K562 (cell line): ENCODE results near the gene NUP107. TPM values are rescaled to one million over a fixed set of nuclear protein-coding genes. Genes with fewer than 3 reads are reported as not detected.

ENCODE experiments used
- ATAC-seq: fragments of 200-7000 bp; cut with Tn5 transposase; 3 replicates; pipeline ENCODE4 v1.9.1; 2020; ENCODE audit warnings: moderate library complexity
- BruUV-seq: library from RNA; stranded (reverse); fragments of 400-500 nt; replicated peaks from 2 replicates; lab custom pipeline; 2021; lab: Mats Ljungman, UMichigan
- CTCF ChIA-PET: fragments of 300-600 bp; formaldehyde crosslinking; extraction: SDS; loops from one replicate; lab custom pipeline; 2021; ENCODE audit warnings: low intra/inter-chr PET ratio; lab: Yijun Ruan, JAX
- POLR2A ChIA-PET: fragments of 300-600, 350-650 bp; sonication (Branson Sonifier 250); formaldehyde crosslinking; extraction: SDS; loops from one replicate; lab custom pipeline; 2021; ENCODE audit warnings: antibody characterized with exemption, inconsistent platforms; lab: Yijun Ruan, JAX
- DNase-seq, 4 experiments: peaks; one replicate each; pipeline versions ENCODE4 v3.0.0 to v3.0.0-alpha.2; 2011 to 2018; ENCODE audit warnings: low spot score in 3 of 4, mixed read lengths in 3 of 4; ENCODE audit errors: extremely low read depth in 1 of 4
- FAIRE-seq: peaks from 2 replicates; lab custom pipeline; 2011; peaks lifted over from hg19 to GRCh38; lab: Jason Lieb, UNC
- H2AFZ ChIP-seq: 2 replicates; pipeline ENCODE4 v1.6.0; 2011; ENCODE audit warnings: low read depth, low read length, control low read depth, inconsistent platforms
- H3K27ac ChIP-seq: fragments of 200-600 bp; 3 replicates; pipeline ENCODE4 v1.8.0; 2011; ENCODE audit warnings: low read depth, mild to moderate bottlenecking, control low read depth, inconsistent platforms, low read length, moderate library complexity, mixed read lengths; ENCODE audit errors: extremely low read depth
- H3K27me3 ChIP-seq, 2 experiments: fragments of 300-600 bp in 1 of 2; 2 replicates in 1 of 2; 3 replicates in 1 of 2; pipeline versions ENCODE4 v1.6.0 to v1.8.0; 2011; ENCODE audit warnings: inconsistent platforms in 2 of 2, low read length in 2 of 2, mild to moderate bottlenecking in 1 of 2, mixed read lengths in 1 of 2, moderate library complexity in 1 of 2; ENCODE audit not compliant: control insufficient read depth in 2 of 2, insufficient read depth in 2 of 2
- H3K36me3 ChIP-seq: fragments of 300-600 bp; 3 replicates; pipeline ENCODE4 v1.8.0; 2011; ENCODE audit warnings: mild to moderate bottlenecking, low read length, inconsistent platforms; ENCODE audit not compliant: control insufficient read depth, insufficient read depth
- H3K4me1 ChIP-seq, 2 experiments: fragments of 200-600 bp in 1 of 2; replicated peaks in 1 of 2; 2 replicates in 1 of 2; 3 replicates in 1 of 2; pipeline versions ENCODE4 v1.5.1 to v1.8.0; 2011; ENCODE audit warnings: inconsistent platforms in 2 of 2, low read length in 2 of 2, mild to moderate bottlenecking in 1 of 2, mixed read lengths in 1 of 2, moderate library complexity in 1 of 2; ENCODE audit not compliant: control insufficient read depth in 2 of 2, insufficient read depth in 2 of 2
- H3K4me2 ChIP-seq: 2 replicates; pipeline ENCODE4 v1.6.1; 2011; ENCODE audit warnings: low read length, control low read depth, inconsistent platforms, mixed read lengths; ENCODE audit not compliant: insufficient read depth
- H3K4me3 ChIP-seq: fragments of 200-600 bp; sonication (generic), shearing (Covaris generic); 2 replicates; pipeline ENCODE4 v1.5.1; 2016; ENCODE audit warnings: control low read depth, inconsistent platforms
- H3K79me2 ChIP-seq: fragments of 200-600 bp; 3 replicates; pipeline ENCODE4 v1.8.0; 2011; ENCODE audit warnings: low read length, inconsistent platforms; ENCODE audit not compliant: control insufficient read depth, insufficient read depth
- H3K9ac ChIP-seq, 2 experiments: 2 replicates each; pipeline versions ENCODE4 v1.6.0 to v1.6.1; 2011; ENCODE audit warnings: low read depth in 2 of 2, low read length in 2 of 2, control low read depth in 1 of 2, inconsistent platforms in 1 of 2, mild to moderate bottlenecking in 1 of 2, mixed read lengths in 1 of 2; ENCODE audit not compliant: insufficient read depth in 1 of 2
- H3K9me1 ChIP-seq: one replicate; pipeline ENCODE4 v1.6.0; 2011; ENCODE audit warnings: inconsistent platforms, mild to moderate bottlenecking, low read length, moderate library complexity; ENCODE audit not compliant: control insufficient read depth, insufficient read depth
- H3K9me3 ChIP-seq: replicated peaks from 2 replicates; pipeline ENCODE4 v1.5.1; 2011; ENCODE audit warnings: low read depth, low read length, inconsistent platforms; ENCODE audit not compliant: control insufficient read depth, insufficient read depth
- H4K20me1 ChIP-seq: replicated peaks from 2 replicates; pipeline ENCODE4 v1.6.1; 2011; ENCODE audit warnings: low read length, inconsistent platforms, mixed read lengths; ENCODE audit not compliant: control insufficient read depth, insufficient read depth
- DNMT1 ChIP-seq: fragments of 450-650 bp; IDR thresholded peaks from 2 replicates; pipeline ENCODE4 v1.6.1; 2016; ENCODE audit warnings: antibody characterized with exemption, mild to moderate bottlenecking
- HMBOX1 ChIP-seq: sonication (generic); IDR thresholded peaks from 2 replicates; pipeline ENCODE4 v1.6.1; 2016
- HNRNPL ChIP-seq: fragments of 200-400 bp; formaldehyde crosslinking; IDR thresholded peaks from 2 replicates; pipeline ENCODE4 v1.6.1; 2017; ENCODE audit warnings: low read depth, mild to moderate bottlenecking, low read length
- SRSF3 ChIP-seq: fragments of 200-400 bp; formaldehyde crosslinking; IDR thresholded peaks from 2 replicates; pipeline ENCODE4 v1.6.1; 2016; ENCODE audit warnings: mild to moderate bottlenecking, low read length, moderate library complexity; ENCODE audit not compliant: insufficient read depth
- TARDBP ChIP-seq: fragments of 450-650 bp; IDR thresholded peaks from 2 replicates; pipeline ENCODE4 v1.6.1; 2016
- ZNF232 ChIP-seq: sonication (generic); formaldehyde crosslinking; IDR thresholded peaks from 2 replicates; pipeline ENCODE4 v1.8.0; 2022; ENCODE audit warnings: mild to moderate bottlenecking, missing genetic modification reagents
- ZNF699 ChIP-seq: fragments of 250-450 bp; sonication (Bioruptor Pico); IDR thresholded peaks from 2 replicates; pipeline ENCODE4 v1.8.0; 2021; ENCODE audit warnings: mild to moderate bottlenecking, moderate library complexity; ENCODE audit not compliant: insufficient replicate concordance
- ZNF764 ChIP-seq: fragments of 250-450 bp; sonication (Bioruptor Pico); IDR thresholded peaks from 2 replicates; pipeline ENCODE4 v1.4.0; 2020; ENCODE audit warnings: low read depth, mild to moderate bottlenecking, moderate library complexity
- WGBS: fragments of 100-300 bp; shearing (Covaris generic); methylation state at CpG from one replicate; pipeline ENCODE4 v1.1.6; 2016; ENCODE audit warnings: low coverage, mixed read lengths; ENCODE audit not compliant: insufficient coverage; ENCODE audit errors: missing lambda C conversion rate; 5-methylcytosine and 5-hydroxymethylcytosine counted together
- in situ Hi-C: fragments of 300-500 bp; cut with MboI; formaldehyde crosslinking; loops from 4 replicates; pipeline ENCODE4 v1.15.0; 2018; ENCODE audit warnings: inconsistent platforms, mixed read lengths
- intact Hi-C: fragments of 100-400 bp; cut with micrococcal nuclease; formaldehyde crosslinking; loops from 2 replicates; pipeline ENCODE4 v1.14.2; 2022
- polyA plus RNA-seq, 8 experiments: library from polyadenylated mRNA; depleted of rRNA in 4 of 8; stranded (reverse) in 5 of 8; unstranded in 3 of 8; fragments of >200 nt; fragmentation: Nextera tagmentation in 2 of 8; fragmentation: Illumina TruSeq in 1 of 8; extraction: Ambion mirVana in 2 of 8; extraction: Trizol in 1 of 8; gene quantifications; 2 replicates each; pipeline versions ENCODE4 v1.2.1 to v1.2.3, GENCODE V29; 2011 to 2014; ENCODE audit warnings: inconsistent platforms in 1 of 8, missing spikeins in 1 of 8
- total RNA-seq, 7 experiments: library from RNA; depleted of rRNA in 6 of 7; stranded (reverse); fragments of >200 nt in 6 of 7; fragmentation: Illumina TruSeq in 2 of 7; extraction: Trizol in 2 of 7; gene quantifications; 2 replicates each; pipeline versions ENCODE4 v1.2.1 to v1.2.3, GENCODE V29; 2011 to 2021; ENCODE audit warnings: low replicate concordance in 1 of 7
- TF ChIP-seq, protein P1 (sequence below), 2 experiments: IDR thresholded peaks; 2 replicates each; pipeline ENCODE4 v1.6.1; 2012; ENCODE audit warnings: improper control_type of control experiment in 2 of 2, low read depth in 2 of 2, low read length in 2 of 2, borderline replicate concordance in 1 of 2

The NUP107 gene
- total and polyA plus RNA-seq, 9 of the 15 experiments (the other 6 are each of a cell fraction or from before 2014, with no cell fraction given), result 129 to 277 (median 199) TPM

- intact Hi-C loops, result no loop called here
- H3K9me3 ChIP-seq, result no peaks in the 10 kb centered on the region
- peaks cover 81% of the 10 kb centered on the region for H3K79me2 ChIP-seq
- no peaks in the 10 kb centered on the region for H3K4me1 ChIP-seq
- 87% methylated on average over 3 of the region's 3 CpGs for WGBS
- CTCF ChIA-PET, result no interaction called here
- H4K20me1 ChIP-seq, result peaks cover 12% of the 10 kb centered on the region; the same call in 1 of the 2 replicates
- POLR2A ChIA-PET, result no interaction called here
- no peak overlapping the region for H3K4me3 ChIP-seq
- no peak overlapping the region for H3K27ac ChIP-seq
- no peak overlapping the region for H2AFZ ChIP-seq
- no peak overlapping the region for H3K4me2 ChIP-seq
- TF ChIP-seq HNRNPL (no peak), TARDBP (no peak), DNMT1 (no peak), SRSF3 (no peak), HMBOX1 (no peak), ZNF699 (CRISPR knock-in tag) (no peak), ZNF764 (no peak), ZNF232 (CRISPR knock-in tag) (no peak)
- TF ChIP-seq, protein P1, sequence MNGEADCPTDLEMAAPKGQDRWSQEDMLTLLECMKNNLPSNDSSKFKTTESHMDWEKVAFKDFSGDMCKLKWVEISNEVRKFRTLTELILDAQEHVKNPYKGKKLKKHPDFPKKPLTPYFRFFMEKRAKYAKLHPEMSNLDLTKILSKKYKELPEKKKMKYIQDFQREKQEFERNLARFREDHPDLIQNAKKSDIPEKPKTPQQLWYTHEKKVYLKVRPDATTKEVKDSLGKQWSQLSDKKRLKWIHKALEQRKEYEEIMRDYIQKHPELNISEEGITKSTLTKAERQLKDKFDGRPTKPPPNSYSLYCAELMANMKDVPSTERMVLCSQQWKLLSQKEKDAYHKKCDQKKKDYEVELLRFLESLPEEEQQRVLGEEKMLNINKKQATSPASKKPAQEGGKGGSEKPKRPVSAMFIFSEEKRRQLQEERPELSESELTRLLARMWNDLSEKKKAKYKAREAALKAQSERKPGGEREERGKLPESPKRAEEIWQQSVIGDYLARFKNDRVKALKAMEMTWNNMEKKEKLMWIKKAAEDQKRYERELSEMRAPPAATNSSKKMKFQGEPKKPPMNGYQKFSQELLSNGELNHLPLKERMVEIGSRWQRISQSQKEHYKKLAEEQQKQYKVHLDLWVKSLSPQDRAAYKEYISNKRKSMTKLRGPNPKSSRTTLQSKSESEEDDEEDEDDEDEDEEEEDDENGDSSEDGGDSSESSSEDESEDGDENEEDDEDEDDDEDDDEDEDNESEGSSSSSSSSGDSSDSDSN (IDR thresholded peaks at IDR 0.05; ENCODE audit: borderline replicate concordance in 1 of 2, low read depth in 2 of 2, low read length in 2 of 2), result no peak
- H3K36me3 ChIP-seq, result peaks cover 64% of the 10 kb centered on the region
- no peaks in the 10 kb centered on the region for H3K9me1 ChIP-seq
- no peaks in the 10 kb centered on the region for H3K27me3 ChIP-seq
- no peak for ATAC-seq
- no peak for DNase-seq
- BruUV-seq, result no TSS peak
- H3K9ac ChIP-seq, result no peak overlapping the region
- FAIRE-seq, result no peak
- in situ Hi-C loops, result no loop called here
Observed at GRCh38 chr12:68648179-68648578, 38.6 kb upstream of the NUP107 start.
